Dermis microvascular lymphatic vessel endothelial cell (primary cell): ENCODE data around the gene ZDHHC12. TPM values are rescaled to one million over a fixed set of nuclear protein-coding genes. Genes with fewer than 3 reads are reported as not detected.

ENCODE experiments used
- DNase-seq, 2 donors: peaks; one replicate each; pipeline versions ENCODE4 v3.0.0 to v3.0.0-alpha.2; 2010; ENCODE audit warnings: low read depth in 2 of 2
- total RNA-seq: library from RNA; depleted of rRNA; stranded (reverse); fragments of >200 nt; gene quantifications from 2 replicates; pipeline ENCODE4 v1.2.1, GENCODE V29; 2014

The ZDHHC12 gene
- total RNA-seq = 46.1 and 55.5 TPM in 2 replicates

GRCh38 chr9:128723866-128724743 lies at the start of gene ZDHHC12:
ZDHHC12 (minus strand) TSS chr9:128724127; CDS start chr9:128724093, 34 bp downstream.
- peak; percentile 89 to 98 for DNase-seq

DNA sequence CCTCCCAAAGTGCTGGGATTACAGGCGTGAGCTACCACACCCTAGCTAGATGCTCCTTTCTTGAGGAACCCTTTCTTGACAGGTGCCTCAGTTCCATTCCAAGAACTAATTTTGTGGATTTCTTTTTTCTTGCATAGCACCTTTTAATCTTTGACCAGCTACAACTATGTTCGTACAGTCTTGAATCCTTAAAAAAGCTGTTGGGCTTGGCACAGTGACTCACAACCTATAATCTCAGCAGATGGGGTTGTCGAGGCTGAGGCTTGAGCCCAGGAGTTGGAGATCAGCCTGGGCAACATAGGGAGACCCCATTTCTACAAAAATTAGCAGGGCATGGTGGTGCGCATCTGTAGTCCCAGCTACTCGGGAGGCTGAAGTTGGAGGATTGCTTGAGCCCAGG lies 49.1 kb upstream of the ZDHHC12 start:
- DNase-seq = no peak

- peak; percentile 51 to 92 for DNase-seq
Measured at GRCh38 chr9:128771745-128772519, 48.0 kb upstream of the ZDHHC12 start, which contains the start of gene ZER1. ZER1 (minus strand) TSS chr9:128771927; CDS start chr9:128755565, 16,362 bp downstream.

DNA sequence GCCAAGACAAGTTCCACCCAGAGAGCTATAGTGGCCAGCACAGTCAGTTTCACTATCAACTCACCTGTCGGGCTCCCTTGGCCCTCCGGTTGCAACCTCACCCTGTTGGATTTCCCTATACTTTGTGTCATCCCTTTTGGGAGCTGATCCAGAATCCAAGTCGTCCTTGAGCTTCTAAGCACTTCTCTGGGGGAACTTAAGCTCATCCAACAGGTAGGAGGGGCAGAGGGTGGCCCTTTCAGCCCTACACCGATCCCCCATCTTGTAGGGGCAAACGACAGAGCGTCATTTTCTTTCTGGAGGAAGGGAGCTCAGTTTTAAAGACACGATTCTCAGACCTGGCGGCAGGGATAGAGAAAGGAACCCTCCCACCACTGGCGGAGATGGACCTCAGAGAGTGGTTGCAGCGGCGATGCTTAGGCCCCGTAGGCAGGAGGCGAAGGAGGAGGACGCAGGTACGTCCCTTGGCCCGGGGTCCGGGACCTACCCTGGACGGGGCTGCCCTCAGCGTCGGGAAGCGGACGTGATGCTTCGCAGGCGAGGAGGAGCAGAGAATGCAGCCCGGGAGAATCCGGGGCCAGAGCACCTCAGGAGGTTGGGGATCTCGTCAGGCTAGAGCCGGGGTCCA lies 47.3 kb upstream of the ZDHHC12 start:
- peak in 1 of 2 donors; percentile 50 for DNase-seq

- DNase-seq = no peak
Measured at GRCh38 chr9:128770286-128771030, 46.5 kb upstream of the ZDHHC12 start.

DNA sequence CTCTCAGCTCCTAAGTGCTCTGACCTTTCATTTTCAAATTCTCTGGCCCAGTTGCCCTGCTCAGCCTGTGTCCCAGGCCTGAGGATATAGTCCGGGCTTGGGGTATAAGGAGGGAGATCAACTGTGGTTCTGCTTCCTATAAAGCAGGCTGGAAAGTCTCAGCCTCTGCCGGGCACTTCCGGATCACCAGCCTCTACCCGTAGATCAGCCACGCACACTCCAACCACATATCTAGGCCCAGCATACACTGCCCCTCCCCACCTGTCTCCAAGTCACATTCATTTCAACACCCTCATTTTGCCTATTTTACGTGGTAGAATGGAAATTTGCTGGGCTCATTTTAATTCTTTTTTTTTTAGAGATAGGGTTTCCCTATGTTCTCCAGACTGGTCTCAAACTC lies 44.7 kb upstream of the ZDHHC12 start:
- no peak for DNase-seq

- DNase-seq = no peak
Measured at GRCh38 chr9:128765499-128765898, 41.6 kb upstream of the ZDHHC12 start.

- no peak for DNase-seq
Measured at GRCh38 chr9:128764361-128764760, 40.4 kb upstream of the ZDHHC12 start.

DNA sequence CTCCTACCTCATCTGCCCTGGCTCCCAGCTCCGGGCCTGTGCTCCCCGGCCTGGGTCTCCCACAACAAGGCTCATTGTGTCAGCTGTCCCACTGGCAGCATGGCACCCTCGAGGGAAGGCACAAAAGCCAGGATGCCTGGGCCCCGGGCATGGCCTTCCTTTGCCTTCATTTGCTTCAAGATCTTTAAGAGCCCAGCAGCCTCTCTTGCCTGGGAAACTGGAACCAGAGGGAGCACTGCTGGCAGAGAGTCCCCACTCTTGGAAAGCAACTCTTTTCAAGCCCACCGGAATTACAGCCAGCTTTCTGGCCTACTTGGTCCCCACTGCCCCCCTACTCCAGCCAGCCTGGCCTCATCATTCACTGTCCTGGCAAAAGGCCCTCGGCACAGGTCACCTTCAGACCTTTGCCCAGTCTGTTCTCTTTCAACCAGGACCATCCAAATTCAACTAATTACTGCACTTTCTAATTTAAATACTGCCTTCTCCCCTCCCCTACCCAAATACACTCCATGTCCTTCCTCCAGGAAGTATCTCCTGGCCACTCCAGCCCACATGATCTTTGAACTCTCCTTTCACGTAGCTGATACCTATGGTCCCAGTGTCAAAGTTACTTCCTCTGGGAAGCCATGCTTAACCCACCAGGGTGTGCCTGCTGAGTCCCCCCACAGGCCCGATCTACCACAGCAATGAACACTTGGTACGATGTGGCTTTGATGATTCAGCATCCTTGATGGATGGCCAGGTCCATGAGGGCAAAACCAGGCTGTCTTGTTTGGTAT lies 38.9 kb upstream of the ZDHHC12 start:
- DNase-seq = no peak

DNA sequence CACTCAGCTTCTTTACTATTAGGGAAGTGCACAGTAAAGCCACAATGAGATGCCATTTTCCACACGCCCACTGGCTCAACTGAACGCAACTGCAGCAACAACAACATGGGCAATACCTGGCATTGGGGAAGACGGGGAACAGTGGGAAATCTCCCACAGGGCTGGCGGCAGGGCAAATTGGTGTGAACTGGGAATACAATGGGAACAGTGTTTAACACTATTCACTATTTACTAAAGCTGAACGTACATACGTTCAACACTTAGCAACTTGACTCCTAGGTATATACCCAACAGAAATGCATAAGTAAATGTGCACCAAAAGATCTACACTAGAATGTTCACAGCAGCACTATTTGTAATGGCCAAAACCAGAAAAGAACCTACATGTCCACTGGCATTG lies 33.7 kb upstream of the ZDHHC12 start:
- DNase-seq = no peak

GRCh38 chr9:128753627-128754026 lies 29.7 kb upstream of the ZDHHC12 start:
- DNase-seq = no peak

GRCh38 chr9:128750926-128751595 lies 27.1 kb upstream of the ZDHHC12 start:
- no peak for DNase-seq

DNA sequence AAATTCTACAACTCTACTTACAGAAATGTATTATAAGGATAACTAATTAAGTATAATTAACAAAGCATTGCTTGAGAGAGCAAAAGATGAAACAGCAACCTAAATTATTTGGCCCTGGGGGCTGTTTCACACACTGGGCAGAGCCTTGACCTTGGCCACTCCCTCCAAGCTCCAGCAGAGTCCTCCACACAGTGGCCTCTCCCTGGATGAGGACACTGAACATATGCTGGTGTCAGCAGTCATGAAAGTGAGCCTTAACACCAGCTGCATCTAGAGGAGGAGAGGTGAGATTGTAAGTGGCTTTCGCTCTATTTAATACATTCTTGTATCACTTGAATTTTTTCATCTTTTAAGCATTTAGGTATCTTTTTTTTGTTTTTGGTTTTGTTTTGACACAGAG lies 23.3 kb upstream of the ZDHHC12 start:
- no peak for DNase-seq

GRCh38 chr9:128743421-128743820 lies 19.5 kb upstream of the ZDHHC12 start:
- no peak for DNase-seq

DNA sequence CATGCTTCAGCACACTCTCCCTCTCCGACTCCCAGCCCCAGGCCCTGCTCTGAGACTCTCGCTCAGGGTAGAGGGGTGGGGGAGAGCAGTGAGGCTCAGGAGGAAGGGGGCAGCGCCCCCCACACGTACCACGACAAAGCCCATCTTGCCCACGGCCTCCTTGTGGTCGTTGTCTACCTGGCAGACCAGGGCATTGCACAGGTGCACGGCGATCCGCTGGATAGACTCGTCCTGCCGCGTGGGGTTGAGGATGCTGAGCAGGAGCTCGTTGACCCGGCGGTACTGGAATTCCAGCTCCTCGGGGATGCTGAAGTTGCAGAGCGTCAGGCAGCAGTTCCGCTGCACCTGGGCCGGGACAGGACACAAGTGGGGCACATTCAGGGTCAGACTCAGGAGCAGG lies 18.5 kb upstream of the ZDHHC12 start:
- no peak for DNase-seq

GRCh38 chr9:128735373-128735772 lies 11.4 kb upstream of the ZDHHC12 start:
- no peak for DNase-seq

DNA sequence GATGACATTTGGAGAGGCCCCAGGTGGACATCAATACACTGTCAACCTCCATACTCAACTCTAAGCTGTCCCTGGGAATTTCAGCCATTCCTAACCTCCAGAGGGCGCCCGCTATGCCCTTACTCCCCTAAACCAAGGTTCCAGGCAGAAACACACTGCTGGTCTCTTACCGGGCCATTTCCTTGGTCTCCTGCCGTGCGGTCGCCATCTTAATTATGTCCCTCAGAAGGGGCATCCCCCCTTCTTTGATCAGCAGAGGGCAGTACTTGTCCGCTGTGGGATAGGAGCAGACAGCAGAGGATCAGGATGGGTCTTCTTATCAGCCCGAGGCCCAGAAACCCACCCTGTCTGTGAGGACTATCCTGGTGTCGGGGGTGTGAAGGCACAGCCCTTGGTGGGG lies 9.3 kb upstream of the ZDHHC12 start:
- peak; percentile 47 to 87 for DNase-seq

DNA sequence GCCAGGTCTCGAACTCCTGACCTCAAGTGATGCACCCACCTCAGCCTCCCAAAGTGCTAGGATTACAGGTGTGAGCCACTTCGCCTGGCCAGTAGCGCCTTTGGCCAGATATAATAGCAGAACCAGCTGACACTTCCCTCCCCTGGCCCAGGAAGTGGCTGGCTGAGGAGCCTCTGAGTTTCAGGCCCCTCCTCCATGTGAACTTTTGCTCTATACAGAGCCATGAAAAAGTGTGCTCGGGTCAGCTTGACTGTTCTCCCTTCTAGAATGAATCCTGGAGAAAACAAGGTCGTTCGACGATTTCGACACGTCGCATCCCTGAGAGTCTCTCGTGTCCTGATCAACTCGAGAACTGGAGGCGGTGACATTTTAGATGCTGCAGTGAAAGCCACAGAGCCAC lies 8.6 kb upstream of the ZDHHC12 start:
- no peak for DNase-seq

GRCh38 chr9:128731691-128732090 lies 7.8 kb upstream of the ZDHHC12 start:
- no peak for DNase-seq

- DNase-seq = no peak
Measured at GRCh38 chr9:128731093-128731492, 7.2 kb upstream of the ZDHHC12 start.
